GM12801 (cell line): ENCODE results near the gene BTD.

Experiments
- TF ChIP-seq, protein P1 (sequence below): IDR thresholded peaks from one replicate; pipeline ENCODE4 v1.5.1; 2011; ENCODE audit warnings: control low read depth; ENCODE audit not compliant: insufficient read length; ENCODE audit errors: extremely low read depth

BTD gene

DNA sequence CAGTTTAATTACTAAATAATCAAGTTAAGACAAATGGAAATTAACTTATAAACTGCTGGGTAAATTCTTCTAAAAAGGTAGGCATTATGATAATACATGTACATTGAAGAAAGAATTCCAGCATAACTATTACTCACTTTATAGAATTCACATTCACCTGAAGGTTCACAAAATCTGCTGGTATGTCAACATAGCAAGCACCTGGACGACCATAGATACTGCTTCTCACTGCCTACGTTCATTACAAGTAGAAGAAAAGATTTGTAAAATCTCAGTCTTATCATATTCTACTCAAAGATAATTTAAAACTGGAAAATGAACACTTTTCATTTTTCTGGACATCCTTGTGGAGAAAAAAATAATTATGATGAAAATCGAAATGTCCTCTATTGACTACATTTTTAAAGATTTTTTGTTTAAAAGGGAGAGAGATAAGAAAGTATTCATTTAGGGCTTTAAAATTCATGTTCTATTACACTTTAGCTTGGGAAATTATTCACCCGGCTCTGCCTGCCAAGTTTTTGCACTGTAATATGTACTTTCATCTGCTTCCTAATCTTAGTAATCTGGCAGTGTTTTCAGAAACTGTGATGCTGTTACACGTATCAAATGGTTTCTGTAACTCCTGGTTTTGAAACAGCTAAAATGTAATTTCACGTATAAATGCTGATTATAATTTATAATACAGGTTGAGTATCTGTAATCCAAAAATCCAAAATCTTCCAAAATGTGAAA, 16.3 kb upstream of the BTD start:
- TF ChIP-seq, protein P1, sequence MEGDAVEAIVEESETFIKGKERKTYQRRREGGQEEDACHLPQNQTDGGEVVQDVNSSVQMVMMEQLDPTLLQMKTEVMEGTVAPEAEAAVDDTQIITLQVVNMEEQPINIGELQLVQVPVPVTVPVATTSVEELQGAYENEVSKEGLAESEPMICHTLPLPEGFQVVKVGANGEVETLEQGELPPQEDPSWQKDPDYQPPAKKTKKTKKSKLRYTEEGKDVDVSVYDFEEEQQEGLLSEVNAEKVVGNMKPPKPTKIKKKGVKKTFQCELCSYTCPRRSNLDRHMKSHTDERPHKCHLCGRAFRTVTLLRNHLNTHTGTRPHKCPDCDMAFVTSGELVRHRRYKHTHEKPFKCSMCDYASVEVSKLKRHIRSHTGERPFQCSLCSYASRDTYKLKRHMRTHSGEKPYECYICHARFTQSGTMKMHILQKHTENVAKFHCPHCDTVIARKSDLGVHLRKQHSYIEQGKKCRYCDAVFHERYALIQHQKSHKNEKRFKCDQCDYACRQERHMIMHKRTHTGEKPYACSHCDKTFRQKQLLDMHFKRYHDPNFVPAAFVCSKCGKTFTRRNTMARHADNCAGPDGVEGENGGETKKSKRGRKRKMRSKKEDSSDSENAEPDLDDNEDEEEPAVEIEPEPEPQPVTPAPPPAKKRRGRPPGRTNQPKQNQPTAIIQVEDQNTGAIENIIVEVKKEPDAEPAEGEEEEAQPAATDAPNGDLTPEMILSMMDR = no peak

DNA sequence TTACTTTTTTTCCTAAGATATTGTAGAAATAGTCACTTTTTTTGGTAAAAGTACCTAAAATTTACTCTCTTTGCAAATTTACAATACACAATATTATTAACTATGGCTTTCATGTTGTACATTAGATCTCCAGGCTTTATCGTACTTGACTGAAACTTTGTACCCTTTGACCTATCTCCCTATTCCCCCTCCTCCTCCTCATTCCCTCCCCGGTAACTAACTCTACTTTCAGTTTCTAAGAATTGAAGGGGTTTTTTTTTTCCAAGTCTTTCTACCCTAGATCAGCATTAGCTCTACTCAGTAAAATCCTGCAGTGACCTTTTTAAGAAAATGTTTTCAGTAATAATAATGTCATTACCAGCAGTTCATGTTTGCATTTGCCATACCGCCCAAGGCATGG, 10.3 kb upstream of the BTD start:
- TF ChIP-seq, protein P1 = no peak

DNA sequence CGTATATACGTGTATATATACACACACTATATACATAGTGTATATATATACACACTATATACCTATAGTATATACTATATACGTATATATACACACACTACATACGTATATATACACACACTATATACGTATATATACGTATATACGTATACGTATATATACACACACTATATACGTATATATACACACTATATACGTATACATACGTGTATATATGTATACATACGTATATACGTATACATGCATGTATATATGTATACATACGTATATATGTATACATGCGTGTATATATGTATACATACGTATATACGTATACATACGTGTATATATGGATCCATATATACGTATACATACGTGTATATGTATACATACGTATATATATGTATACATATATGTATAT, 9.6 kb upstream of the BTD start:
- TF ChIP-seq, protein P1 = no peak

DNA sequence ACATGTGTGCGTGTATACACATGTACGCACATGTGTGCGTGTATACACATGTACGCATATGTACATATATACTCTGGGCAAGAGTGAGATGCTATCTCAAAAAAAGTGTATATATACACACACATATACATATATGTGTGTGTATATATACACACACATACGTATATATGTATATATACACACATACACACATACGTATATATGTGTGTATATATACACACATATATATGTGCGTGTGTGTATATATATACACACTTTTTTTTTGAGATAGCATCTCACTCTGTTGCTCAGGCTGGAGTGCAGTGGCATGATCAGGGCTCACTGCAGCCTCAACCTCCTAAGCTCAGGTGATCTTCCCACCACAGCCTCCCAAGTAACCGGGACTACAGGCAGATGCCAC, 8.6 kb upstream of the BTD start:
- TF ChIP-seq, protein P1 = no peak

DNA sequence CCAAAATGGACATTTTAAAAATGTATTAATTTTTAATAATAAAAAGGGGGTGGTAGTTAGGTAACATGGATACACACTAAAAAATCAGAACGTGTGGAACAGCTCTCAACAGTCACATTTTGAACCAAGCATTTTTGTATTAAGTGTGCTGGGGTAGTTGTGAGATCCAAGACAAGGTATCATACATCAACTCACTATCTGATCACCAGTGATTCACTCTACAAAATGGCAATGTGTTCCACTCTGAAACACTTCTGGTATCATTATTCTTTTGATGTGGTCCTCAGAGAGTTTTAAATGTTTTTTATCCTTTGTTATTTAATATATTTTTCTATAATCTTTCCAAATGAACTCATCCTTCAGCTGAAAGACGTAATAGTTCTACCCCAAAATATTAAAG, 5.6 kb upstream of the BTD start:
- TF ChIP-seq, protein P1 = no peak

DNA sequence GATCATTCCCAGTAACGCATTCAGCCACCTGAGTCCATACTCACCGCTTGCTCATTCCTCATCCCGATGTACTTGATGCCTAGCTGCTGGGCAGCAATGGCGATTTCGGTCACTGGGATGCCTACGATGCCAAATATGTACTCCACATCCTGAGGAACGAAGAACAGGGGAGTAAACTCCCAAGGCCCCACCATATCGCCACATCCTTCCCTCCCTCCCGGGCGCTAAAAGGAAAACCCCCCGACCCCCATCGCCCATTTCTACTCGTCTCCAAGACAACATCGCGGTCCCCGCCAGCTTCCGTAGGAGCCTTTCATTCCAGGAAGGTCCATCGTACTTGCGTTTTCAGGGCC, 523 bp upstream of the BTD start:
- TF ChIP-seq, protein P1 = no peak

DNA sequence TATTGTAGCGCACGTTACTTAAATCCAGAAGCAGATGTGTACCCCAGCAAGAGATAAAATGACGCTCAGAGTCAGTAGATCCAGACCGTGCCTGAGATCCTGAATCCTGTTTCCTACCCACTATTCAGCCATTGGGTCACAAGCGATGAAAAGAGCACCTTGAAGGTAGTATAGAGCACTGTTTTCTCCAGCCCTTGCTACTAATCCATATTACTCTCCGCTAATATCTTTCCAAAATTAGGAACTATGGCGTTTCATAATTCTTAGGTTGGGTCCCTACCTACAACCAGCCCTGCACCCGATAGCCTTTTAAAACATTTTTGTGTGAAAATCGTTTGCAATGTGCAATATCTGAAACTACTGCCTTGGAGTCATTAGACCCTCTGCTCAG, 596 bp downstream of the BTD start:
- TF ChIP-seq, protein P1 = no peak

DNA sequence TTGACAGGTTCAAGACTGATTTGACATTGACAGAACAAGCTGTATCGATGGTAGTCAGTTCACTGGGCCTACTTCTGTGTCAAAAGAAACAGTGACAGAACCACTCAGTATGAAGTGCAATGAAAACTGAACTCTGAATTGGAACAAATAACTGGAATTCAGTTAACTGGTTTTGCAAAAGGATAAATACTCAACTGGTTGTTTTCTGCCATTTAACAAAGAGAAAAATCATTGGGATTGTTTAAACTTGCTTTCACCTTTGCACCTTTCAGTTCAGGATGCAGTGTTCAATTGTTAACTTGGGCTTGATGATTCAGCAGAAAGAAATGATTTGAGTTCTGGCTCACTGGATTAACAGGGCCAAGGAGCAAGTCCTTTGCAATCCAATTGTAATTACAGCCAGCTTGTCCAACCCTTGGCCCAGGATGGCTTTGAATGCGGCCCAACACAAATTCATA, 4.9 kb downstream of the BTD start:
- TF ChIP-seq, protein P1 = no peak
